WTC11 (cell line): ENCODE results near the gene GNA12.

ENCODE experiments used
- ATF3 ChIP-seq: sonication (generic); formaldehyde crosslinking; conservative IDR thresholded peaks from 2 replicates; pipeline ENCODE4 v1.8.1; 2022; ENCODE audit warnings: mild to moderate bottlenecking, missing genetic modification reagents
- ETV6 ChIP-seq: sonication (generic); formaldehyde crosslinking; IDR thresholded peaks from 2 replicates; pipeline ENCODE4 v1.8.1; 2022; ENCODE audit warnings: mild to moderate bottlenecking, missing genetic modification reagents
- GABPB1 ChIP-seq: sonication (generic); formaldehyde crosslinking; IDR thresholded peaks from 2 replicates; pipeline ENCODE4 v1.8.1; 2023; ENCODE audit warnings: mild to moderate bottlenecking, missing genetic modification reagents
- MAX ChIP-seq: sonication (generic); formaldehyde crosslinking; IDR thresholded peaks from 2 replicates; pipeline ENCODE4 v1.8.0; 2022; ENCODE audit warnings: mild to moderate bottlenecking, missing genetic modification reagents
- NR2C2 ChIP-seq: sonication (generic); formaldehyde crosslinking; IDR thresholded peaks from 2 replicates; pipeline ENCODE4 v1.8.0; 2022; ENCODE audit warnings: mild to moderate bottlenecking, missing genetic modification reagents
- SP1 ChIP-seq: sonication (generic); formaldehyde crosslinking; conservative IDR thresholded peaks from 2 replicates; pipeline ENCODE4 v1.8.1; 2022; ENCODE audit warnings: missing genetic modification reagents
- ZNF232 ChIP-seq: sonication (generic); formaldehyde crosslinking; IDR thresholded peaks from 2 replicates; pipeline ENCODE4 v1.8.0; 2022; ENCODE audit warnings: mild to moderate bottlenecking, missing genetic modification reagents
- TF ChIP-seq, protein P1 (sequence below): fragments of 200-600 bp; IDR thresholded peaks from 2 replicates; pipeline ENCODE4 v1.8.0; 2022; ENCODE audit warnings: antibody characterized with exemption

- TF ChIP-seq SP1 (CRISPR knock-in tag): no peak
- no peak for TF ChIP-seq ETV6 (CRISPR knock-in tag)
- no peak for TF ChIP-seq NR2C2 (CRISPR knock-in tag)
- TF ChIP-seq ZNF232 (CRISPR knock-in tag): no peak
- TF ChIP-seq MAX (CRISPR knock-in tag): no peak
- TF ChIP-seq, protein P1, sequence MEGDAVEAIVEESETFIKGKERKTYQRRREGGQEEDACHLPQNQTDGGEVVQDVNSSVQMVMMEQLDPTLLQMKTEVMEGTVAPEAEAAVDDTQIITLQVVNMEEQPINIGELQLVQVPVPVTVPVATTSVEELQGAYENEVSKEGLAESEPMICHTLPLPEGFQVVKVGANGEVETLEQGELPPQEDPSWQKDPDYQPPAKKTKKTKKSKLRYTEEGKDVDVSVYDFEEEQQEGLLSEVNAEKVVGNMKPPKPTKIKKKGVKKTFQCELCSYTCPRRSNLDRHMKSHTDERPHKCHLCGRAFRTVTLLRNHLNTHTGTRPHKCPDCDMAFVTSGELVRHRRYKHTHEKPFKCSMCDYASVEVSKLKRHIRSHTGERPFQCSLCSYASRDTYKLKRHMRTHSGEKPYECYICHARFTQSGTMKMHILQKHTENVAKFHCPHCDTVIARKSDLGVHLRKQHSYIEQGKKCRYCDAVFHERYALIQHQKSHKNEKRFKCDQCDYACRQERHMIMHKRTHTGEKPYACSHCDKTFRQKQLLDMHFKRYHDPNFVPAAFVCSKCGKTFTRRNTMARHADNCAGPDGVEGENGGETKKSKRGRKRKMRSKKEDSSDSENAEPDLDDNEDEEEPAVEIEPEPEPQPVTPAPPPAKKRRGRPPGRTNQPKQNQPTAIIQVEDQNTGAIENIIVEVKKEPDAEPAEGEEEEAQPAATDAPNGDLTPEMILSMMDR: no peak
- no peak for TF ChIP-seq GABPB1
- TF ChIP-seq ATF3 (CRISPR knock-in tag): no peak
These were observed 15.1 kb downstream of the GNA12 start for GRCh38 chr7:2829040-2829439.
